Heart left ventricle (tissue), 16 donors: Measurements from ENCODE around the gene CDK8. TPM values are rescaled to one million over a fixed set of nuclear protein-coding genes. Genes with fewer than 3 reads are reported as not detected.

Experiments
- ATAC-seq, 4 donors: fragments of 200-7000 bp; cut with Tn5 transposase; one replicate each; pipeline ENCODE4 v1.9.1; 2020 to 2022; ENCODE audit warnings: moderate library complexity in 4 of 4, mild to moderate bottlenecking in 3 of 4, moderate number of reproducible peaks in 1 of 4
- DNase-seq, 5 donors: peaks; one replicate each; pipeline ENCODE4 v3.0.0-alpha.2; 2020
- H3K27ac ChIP-seq, 12 donors: fragments of 200-600 bp; sonication (generic) in 4 of 12; one replicate each; pipeline versions ENCODE4 v1.5.0 to v1.8.0; 2016 to 2022; ENCODE audit warnings: mild to moderate bottlenecking in 2 of 12
- H3K27me3 ChIP-seq, 9 donors: fragments of 200-600 bp; sonication (generic) in 2 of 9; one replicate each; pipeline versions ENCODE4 v1.5.1 to v1.8.0; 2016 to 2022; ENCODE audit warnings: mild to moderate bottlenecking in 3 of 9
- H3K36me3 ChIP-seq, 9 donors: fragments of 200-600 bp; sonication (generic) in 2 of 9; one replicate each; pipeline versions ENCODE4 v1.5.0 to v1.8.0; 2018 to 2022; ENCODE audit warnings: mild to moderate bottlenecking in 2 of 9
- H3K4me1 ChIP-seq, 12 donors: fragments of 200-600 bp; sonication (generic) in 4 of 12; one replicate each; pipeline versions ENCODE4 v1.5.0 to v1.8.0; 2016 to 2022; ENCODE audit warnings: mild to moderate bottlenecking in 3 of 12
- H3K4me3 ChIP-seq, 12 donors: fragments of 200-600 bp; sonication (generic) in 4 of 12; one replicate each; pipeline versions ENCODE4 v1.5.0 to v1.8.0; 2017 to 2022; ENCODE audit warnings: mild to moderate bottlenecking in 9 of 12, moderate library complexity in 4 of 12
- H3K9me3 ChIP-seq, 12 donors: fragments of 200-600 bp; sonication (generic) in 4 of 12; one replicate each; pipeline versions ENCODE4 v1.5.0 to v1.8.0; 2016 to 2022; ENCODE audit warnings: mild to moderate bottlenecking in 1 of 12
- CTCF ChIP-seq, 12 donors: fragments of 200-600 bp; sonication (generic) in 4 of 12; IDR thresholded peaks; one replicate each; pipeline versions ENCODE4 v1.5.0 to v1.8.0; 2018 to 2022; ENCODE audit warnings: antibody characterized with exemption in 12 of 12, mild to moderate bottlenecking in 5 of 12
- POLR2A ChIP-seq, 2 donors: fragments of 450-650 bp; IDR thresholded peaks; one replicate each; pipeline ENCODE4 v1.6.1; 2017; ENCODE audit warnings: antibody characterized with exemption in 2 of 2, mild to moderate bottlenecking in 2 of 2, moderate library complexity in 2 of 2
- WGBS, 4 donors: extraction: QIAGEN DNeasy Blood & Tissue Kit in 2 of 4; methylation state at CpG; one replicate each; pipeline versions ENCODE4 v1.1.5 to v1.1.7; 2013 to 2018; 5-methylcytosine and 5-hydroxymethylcytosine counted together
- intact Hi-C, 10 donors: fragments of 100-400 bp; cut with DNase I; formaldehyde crosslinking; loops; one replicate each; pipeline versions ENCODE4 v1.11.1 to v1.14.2; 2022
- polyA plus RNA-seq, 2 donors: library from polyadenylated mRNA; stranded (reverse); fragments of 200-250 nt; gene quantifications; one replicate each; pipeline ENCODE4 v1.2.3, GENCODE V29; 2013
- total RNA-seq, 9 donors: library from RNA; depleted of rRNA in 2 of 9; stranded (reverse); fragments of >200 nt in 2 of 9; fragmentation: NEBNext Ultra II Directional in 3 of 9; extraction: Animal tissue kit (Norgen Biotek cat#: 25700) in 3 of 9; gene quantifications; one replicate each; pipeline versions ENCODE4 v1.1.0 to v1.2.4, GENCODE V29; 2016 to 2023
- donor health status: ischemic (EF 13 %, LVEDD 7.1; RV severe dilation, severe dysfunction).
- donor health status: healthy with polysubstance abuse.
- donor health status: DM: no; HTN: yes; CAD: no.
- donor health status: DM: no; HTN: no; CAD: no.
- donor health status: ischemic (EF 25% LVEDD 6.9; RV normal size, moderate dysfunction).
- donor health status: ischemic (EF 25% LVEDD 5.7; RV mildly dilated, moderate dysfunction).
- donor health status: healthy.
- donor health status: DM: yes; HTN: yes; CAD: no.
- donor health status: ischemic (EF 35%, LVEDD 5.7; RV mildly dilated, moderate dysfunction).
- donor health status: nonischemic (EF 11% LVEDD 7.7; RV severe dilation, severe dysfunction).
- donor health status: DM: yes; HTN: yes; CAD: no.
- donor health status: PGD.
- donor health status: ischemic (EF 29% LVEDD 5.4; RV normal size, mild dysfunction).
- donor health status: nonischemic (EF 23%, LVEDD 6.1; RV moderate dilation, normal function).

The CDK8 gene
- total and polyA plus RNA-seq, 11 donors: 5.3 to 12.4 (median 9.9) TPM

DNA sequence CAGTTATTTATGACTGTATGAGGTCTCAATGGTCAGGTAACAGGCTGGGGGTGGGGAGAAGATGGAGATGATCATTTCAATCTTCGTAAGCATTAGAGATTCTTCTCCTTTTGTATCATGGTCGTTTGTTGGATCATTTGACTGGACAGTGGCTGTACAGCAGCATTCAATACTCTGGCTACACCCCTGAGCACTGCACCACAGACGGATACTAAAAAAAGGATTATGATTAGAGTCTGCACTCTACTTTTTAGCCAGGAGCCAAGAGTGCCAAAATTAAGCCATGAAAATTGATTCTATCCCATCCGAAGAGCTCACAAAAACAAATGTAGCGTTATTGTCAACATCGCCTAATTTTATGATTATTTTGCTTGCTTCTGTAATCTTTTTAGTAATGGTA is 41.9 kb downstream of the CDK8 start:
- intact Hi-C loops: loop anchor here in 2 of 10 donors (10.0 kb wide), 2 partner anchors 59 to 1629 kb away; no protein-coding TSS in a partner anchor
- H3K36me3 ChIP-seq: no peaks in the 10 kb centered on the region
- no peak for TF ChIP-seq POLR2A (IDR thresholded peaks at IDR 0.05)
- no peak for TF ChIP-seq CTCF (IDR thresholded peaks at IDR 0.05)
- H3K4me3 ChIP-seq: no peak overlapping the region
- no peaks in the 10 kb centered on the region for H3K27me3 ChIP-seq
- no peaks in the 10 kb centered on the region for H3K9me3 ChIP-seq
- H3K27ac ChIP-seq: peak overlapping the region in 1 of 12 donors; percentile 7
- peaks cover 0 to 48% (median 20%) of the 10 kb centered on the region in 12 donors for H3K4me1 ChIP-seq
- WGBS, 4 donors: 60 to 71% (median 64%) methylated on average over 6 of the region's 6 CpGs
- DNase-seq (no peak), ATAC-seq (peak in 3 of 4 donors; percentile 74 to 84 (median 82))

GRCh38 chr13:26299168-26299750 is 45.3 kb downstream of the CDK8 start:
- Histone ChIP-seq H3K36me3 (no peaks in the 10 kb centered on the region), H3K9me3 (no peaks in the 10 kb centered on the region), H3K4me1 (peaks cover 0 to 54% (median 24%) of the 10 kb centered on the region in 12 donors), H3K4me3 (no peak overlapping the region), H3K27me3 (no peaks in the 10 kb centered on the region), H3K27ac (no peak overlapping the region)
- 55 to 69% (median 64%) methylated on average over 4 of the region's 4 CpGs for WGBS, 4 donors
- ATAC-seq: peak in 2 of 4 donors; percentile 15 to 18
- no peak for TF ChIP-seq POLR2A (IDR thresholded peaks at IDR 0.05)
- TF ChIP-seq CTCF (IDR thresholded peaks at IDR 0.05): no peak
- no peak for DNase-seq
- intact Hi-C loops: loop anchor here in 2 of 10 donors (10.0 kb wide), 2 partner anchors 56 to 1626 kb away; no protein-coding TSS in a partner anchor

GRCh38 chr13:26300140-26300539 is 46.2 kb downstream of the CDK8 start:
- Histone ChIP-seq H3K27ac (no peak overlapping the region), H3K4me3 (no peak overlapping the region), H3K27me3 (no peaks in the 10 kb centered on the region), H3K36me3 (no peaks in the 10 kb centered on the region), H3K4me1 (peaks cover 0 to 55% (median 26%) of the 10 kb centered on the region in 12 donors), H3K9me3 (no peaks in the 10 kb centered on the region)
- no peak for DNase-seq
- intact Hi-C loops: no loop called here
- TF ChIP-seq POLR2A (IDR thresholded peaks at IDR 0.05) (no peak), CTCF (IDR thresholded peaks at IDR 0.05) (no peak)
- 87 to 96% (median 93%) methylated on average over 6 of the region's 6 CpGs for WGBS, 4 donors
- peak in 1 of 4 donors; percentile 45 for ATAC-seq

- intact Hi-C loops: no loop called here
- Histone ChIP-seq H3K36me3 (no peaks in the 10 kb centered on the region), H3K27me3 (no peaks in the 10 kb centered on the region), H3K27ac (no peak overlapping the region), H3K9me3 (no peaks in the 10 kb centered on the region), H3K4me1 (peaks cover 0 to 25% (median 11%) of the 10 kb centered on the region in 12 donors), H3K4me3 (no peak overlapping the region)
- ATAC-seq (no peak), DNase-seq (no peak)
- WGBS, 4 donors: 78 to 92% (median 86%) methylated on average over 1 of the region's 1 CpG
- TF ChIP-seq CTCF (IDR thresholded peaks at IDR 0.05) (no peak), POLR2A (IDR thresholded peaks at IDR 0.05) (no peak)
These were observed 51.7 kb downstream of the CDK8 start for GRCh38 chr13:26305676-26306075.
